WI38 (cell line): ENCODE results near the gene DPCD.
"Not testable (repeated sequence)": the region's sequence is repeated elsewhere in the genome, so short reads cannot be mapped to it uniquely, and the experiment has no call there.

Experiments used
- H3K4me3 ChIP-seq: 2 replicates; pipeline ENCODE4 v1.5.1; 2011; ENCODE audit warnings: low read depth, mild to moderate bottlenecking, control low read depth, low read length
- CTCF ChIP-seq: IDR thresholded peaks from 2 replicates; pipeline ENCODE4 v1.5.1; 2012; ENCODE audit warnings: low read depth, mild to moderate bottlenecking, control low read depth, low read length

The DPCD gene

DNA sequence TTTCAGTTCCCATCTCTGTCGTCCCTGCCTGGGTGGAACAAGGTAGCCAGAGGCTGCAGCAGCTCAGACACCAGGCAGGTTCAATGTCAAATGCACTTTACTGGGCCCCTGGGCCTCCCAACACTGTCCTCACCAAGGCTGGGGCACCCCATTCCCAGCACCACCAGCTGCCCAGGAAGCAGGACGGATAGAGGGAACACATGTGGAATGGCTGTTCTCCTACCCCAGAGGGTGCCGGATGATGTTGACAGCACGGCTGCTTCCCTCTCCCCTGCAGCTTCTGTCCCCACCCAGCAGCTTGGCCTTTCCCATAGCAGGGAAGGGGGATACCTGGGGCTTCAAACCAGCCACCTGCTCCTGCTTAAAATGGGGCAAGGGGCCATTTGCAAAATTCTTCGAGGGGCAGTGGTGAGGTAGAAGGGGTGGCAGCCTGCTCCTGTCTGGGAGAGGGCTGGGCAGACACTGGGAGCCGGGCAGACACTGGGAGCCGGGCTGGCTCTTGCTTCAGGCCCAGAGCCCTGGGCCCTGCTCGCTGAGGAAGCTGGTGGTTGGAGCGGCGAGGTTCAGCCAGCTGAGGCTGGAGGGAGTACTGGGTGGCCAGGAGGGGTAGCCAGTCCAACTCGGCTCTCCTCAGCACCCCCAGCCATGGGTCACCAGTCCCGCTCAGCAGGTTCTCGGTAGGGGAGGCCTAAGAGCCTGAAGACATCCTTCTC is 9.2 kb upstream of the DPCD start:
- TF ChIP-seq CTCF = no peak
- no peak overlapping the region for H3K4me3 ChIP-seq

- TF ChIP-seq CTCF = no peak
- H3K4me3 ChIP-seq = no peak overlapping the region
Measured at GRCh38 chr10:101579516-101579870, 8.6 kb upstream of the DPCD start.

DNA sequence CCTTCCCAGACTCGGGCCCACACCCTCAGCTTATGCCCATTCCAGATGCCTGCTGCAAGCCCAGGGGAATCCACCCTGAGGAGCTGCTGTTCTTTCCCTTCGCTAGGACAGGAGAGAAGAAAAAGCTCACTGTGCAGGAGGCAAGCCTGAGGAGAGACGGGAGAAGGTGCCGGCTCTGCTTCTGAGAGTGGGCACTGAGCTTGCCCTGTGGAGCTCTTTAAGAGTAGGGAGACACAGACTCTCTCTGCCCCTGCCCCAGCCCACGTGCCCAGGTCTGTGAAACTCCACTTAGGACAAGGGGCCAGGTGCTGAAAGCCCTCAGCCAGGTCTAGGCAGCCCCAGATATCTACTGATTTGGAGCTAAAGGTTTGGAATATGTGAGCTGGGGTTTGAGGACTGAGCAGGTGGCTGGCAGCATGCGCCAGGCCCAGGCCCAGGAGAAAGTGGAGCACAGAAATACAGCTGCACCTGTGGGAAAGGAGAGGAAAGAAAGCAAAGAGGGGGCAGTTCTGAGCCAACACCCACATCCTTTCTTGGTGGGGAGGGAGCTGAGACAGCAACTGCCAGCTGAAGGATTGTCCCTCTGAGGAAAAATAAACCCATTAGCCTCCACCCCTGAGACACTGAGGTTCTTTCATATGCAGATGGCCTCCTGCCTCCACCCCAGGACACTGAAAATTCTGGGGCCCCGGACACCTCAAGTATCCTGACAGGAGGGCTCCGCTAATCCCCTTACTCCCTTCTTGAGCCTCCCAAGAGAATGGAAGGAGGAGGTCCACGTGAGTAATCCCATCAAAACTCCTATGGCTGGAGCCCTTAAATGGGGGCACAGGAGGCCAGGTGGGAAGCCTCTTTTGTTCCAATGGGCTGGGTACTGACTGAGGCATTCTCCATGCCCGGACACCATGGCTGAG is 7.4 kb upstream of the DPCD start:
- TF ChIP-seq CTCF = no peak
- no peak overlapping the region for H3K4me3 ChIP-seq

DNA sequence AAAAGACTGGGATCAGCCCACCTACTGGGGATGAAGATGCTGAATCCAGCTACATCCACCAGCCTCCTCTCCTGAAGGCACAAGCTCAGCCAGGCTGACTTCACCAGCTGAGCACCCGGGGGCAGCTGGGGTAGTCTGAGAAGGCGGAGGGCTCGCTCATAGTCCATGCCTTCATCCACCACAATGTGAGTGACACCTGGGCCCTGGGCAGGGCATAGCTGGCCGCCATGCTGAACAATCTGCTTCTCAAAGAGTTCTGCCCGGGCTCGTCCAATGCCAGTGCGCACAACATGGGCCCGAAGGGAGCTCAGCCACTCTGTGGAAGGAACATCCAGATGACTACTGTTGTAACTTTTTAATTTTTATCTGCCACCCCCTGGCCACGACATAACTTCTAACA is 2.3 kb upstream of the DPCD start:
- no peak for TF ChIP-seq CTCF
- no peak overlapping the region for H3K4me3 ChIP-seq

DNA sequence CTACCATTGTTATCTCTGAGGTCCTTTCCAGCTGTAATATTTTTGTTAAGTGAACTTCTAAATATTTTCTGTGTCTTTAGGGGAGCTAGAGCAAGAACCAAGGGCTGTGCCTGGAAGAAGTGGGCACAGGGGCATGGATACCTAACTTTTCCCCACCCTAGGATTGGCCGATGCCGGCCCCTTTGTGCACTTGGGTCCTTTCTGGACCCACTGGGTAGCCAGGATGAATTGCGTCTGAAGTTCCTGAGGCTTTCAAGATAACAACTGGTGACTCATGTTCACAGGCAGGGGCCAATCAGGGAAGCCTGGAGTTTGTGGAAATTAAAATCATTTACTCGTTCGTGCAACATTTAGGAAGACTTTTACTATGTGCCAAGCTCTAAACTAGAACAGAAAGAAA is 758 bp downstream of the DPCD start:
- no peak for TF ChIP-seq CTCF

DNA sequence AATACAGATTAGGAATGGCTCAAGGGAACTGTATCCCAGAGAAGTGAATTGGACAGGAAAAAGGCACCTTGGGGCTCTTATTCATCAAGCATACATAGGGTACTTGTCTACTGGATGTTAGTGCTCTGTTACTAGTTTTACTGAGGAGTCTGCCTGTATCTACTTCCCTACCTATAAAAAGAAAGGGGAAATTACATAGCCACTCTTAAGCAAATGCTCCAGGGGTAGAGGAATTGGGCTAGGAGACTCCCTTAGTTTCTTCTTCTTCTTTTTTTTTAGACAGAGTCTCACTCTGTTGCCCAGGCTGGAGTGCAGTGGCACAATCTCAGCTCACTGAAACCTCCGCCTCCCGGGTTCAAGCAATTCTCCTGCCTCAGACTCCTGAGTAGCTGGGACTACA is 5.2 kb downstream of the DPCD start:
- H3K4me3 ChIP-seq = not testable (repeated sequence)

More for the DNA sequence above, 758 bp downstream of the DPCD start:
- peak overlapping the region; percentile 93 for H3K4me3 ChIP-seq

- H3K4me3 ChIP-seq = no peak overlapping the region
- no peak for TF ChIP-seq CTCF
Measured at GRCh38 chr10:101595591-101596433, 7.7 kb downstream of the DPCD start.
